ENCODE measurements around the gene AMIGO2. TPM values are rescaled to one million over a fixed set of nuclear protein-coding genes. Genes with fewer than 3 reads are reported as not detected.
"Not testable (repeated sequence)": the region's sequence is repeated elsewhere in the genome, so short reads cannot be mapped to it uniquely, and the experiment has no call there.

The AMIGO2 gene
- total RNA-seq, 4 donors from 2014 or later = 2.5 to 4.8 (median 3.0) TPM

DNA sequence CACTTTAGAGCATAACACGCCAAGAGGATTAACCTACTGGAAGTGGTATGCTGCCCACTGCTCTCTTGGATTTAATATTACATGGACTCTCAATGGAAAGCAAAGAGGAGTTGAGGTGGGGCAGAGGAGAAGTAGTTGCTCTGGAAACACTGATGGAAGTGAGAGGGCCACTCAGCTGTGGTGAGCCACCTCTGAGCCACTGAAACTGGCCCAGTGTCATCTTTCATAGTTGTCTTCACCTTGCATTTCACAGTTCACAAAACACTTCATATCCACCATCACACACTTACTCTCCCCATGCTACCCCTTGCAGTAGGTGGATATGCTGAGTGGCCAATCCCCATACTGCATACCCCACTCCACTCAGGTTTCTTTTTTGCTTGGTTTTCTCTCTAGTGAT lies 12.6 kb downstream of the AMIGO2 start:
- intact Hi-C loops (cut with DNase I) = no loop called here
- H3K36me3 ChIP-seq = no peaks in the 10 kb centered on the region
- H3K9me3 ChIP-seq = no peaks in the 10 kb centered on the region
- WGBS, 2 donors = 97 to 100% methylated on average over 1 of the region's 1 CpG
- DNase-seq = no peak
- no peak overlapping the region for H3K4me3 ChIP-seq (replicated peaks in 1 of 3)
- TF ChIP-seq CTCF (IDR thresholded peaks at IDR 0.05) (no peak), POLR2A (IDR thresholded peaks at IDR 0.05) (no peak)
- no peak overlapping the region for H3K27ac ChIP-seq
- peaks cover 0 to 5% of the 10 kb centered on the region in 2 donors for H3K4me1 ChIP-seq
- H3K27me3 ChIP-seq = no peaks in the 10 kb centered on the region

DNA sequence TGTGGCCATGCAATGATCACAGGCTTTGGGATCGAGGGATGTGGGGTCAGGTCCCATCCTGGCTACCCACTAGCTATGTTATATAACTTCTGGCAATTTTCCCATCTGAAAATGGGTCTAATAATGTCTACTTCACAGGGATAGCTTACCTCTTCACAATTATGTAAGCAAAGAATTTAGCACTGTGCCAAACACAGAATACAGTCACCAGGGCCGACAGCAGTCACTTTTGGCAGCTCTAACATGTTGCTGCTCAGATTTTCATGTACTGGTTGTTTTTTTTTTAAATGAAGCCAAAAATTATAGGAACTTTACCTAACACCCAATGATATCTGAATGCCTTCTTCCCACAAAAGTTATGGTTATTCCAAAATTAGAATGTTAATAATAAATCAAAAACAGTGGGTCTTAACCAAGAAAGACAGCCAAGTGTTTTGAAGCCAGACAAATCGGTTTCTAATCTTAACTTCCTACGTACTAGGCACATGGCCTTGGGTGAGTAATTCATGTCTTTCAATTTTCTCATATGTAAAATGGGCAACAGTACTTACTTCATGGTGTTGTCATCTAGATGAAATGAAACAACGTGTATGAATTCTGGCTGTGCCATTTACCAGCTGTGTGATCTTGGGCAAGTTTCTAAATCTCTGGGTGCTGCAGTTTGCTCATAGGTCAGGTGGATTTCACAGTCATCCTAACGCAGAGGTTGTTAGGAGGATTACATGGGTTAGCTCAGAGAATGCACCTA lies 13.3 kb downstream of the AMIGO2 start:
- intact Hi-C loops (cut with DNase I) = no loop called here
- no peaks in the 10 kb centered on the region for H3K36me3 ChIP-seq
- no peak for TF ChIP-seq POLR2A (IDR thresholded peaks at IDR 0.05)
- TF ChIP-seq CTCF (IDR thresholded peaks at IDR 0.05) = no peak
- H3K27me3 ChIP-seq = no peaks in the 10 kb centered on the region
- no peak overlapping the region for H3K27ac ChIP-seq
- H3K4me3 ChIP-seq (replicated peaks in 1 of 3) = no peak overlapping the region
- H3K9me3 ChIP-seq = no peaks in the 10 kb centered on the region
- DNase-seq = no peak
- 69 to 79% methylated on average over 6 of the region's 6 CpGs for whole genome bisulfite sequencing, 2 donors
- peaks cover 0 to 5% of the 10 kb centered on the region in 2 donors for H3K4me1 ChIP-seq

- Histone ChIP-seq H3K9me3 (no peaks in the 10 kb centered on the region), H3K4me3 (replicated peaks in 1 of 3) (no peak overlapping the region), H3K27ac (no peak overlapping the region), H3K4me1 (peaks cover 0 to 5% of the 10 kb centered on the region in 2 donors), H3K36me3 (no peaks in the 10 kb centered on the region), H3K27me3 (no peaks in the 10 kb centered on the region)
- 84 to 91% methylated on average over 1 of the region's 1 CpG for WGBS, 2 donors
- no peak for DNase-seq
- intact Hi-C loops (cut with DNase I) = no loop called here
- TF ChIP-seq POLR2A (IDR thresholded peaks at IDR 0.05) = no peak
- TF ChIP-seq CTCF (IDR thresholded peaks at IDR 0.05) = no peak
Observed at GRCh38 chr12:47065546-47065945, 14.2 kb downstream of the AMIGO2 start.

GRCh38 chr12:47058640-47059039 lies 21.1 kb downstream of the AMIGO2 start:
- H3K36me3 ChIP-seq; H3K9me3 ChIP-seq; H3K27ac ChIP-seq; H3K4me1 ChIP-seq; H3K4me3 ChIP-seq (replicated peaks in 1 of 3); DNase-seq; intact Hi-C loops (cut with DNase I); H3K27me3 ChIP-seq: not testable (repeated sequence)
- WGBS, 2 donors = 83% methylated on average over 2 of the region's 2 CpGs

GRCh38 chr12:47056944-47057343 lies 22.8 kb downstream of the AMIGO2 start:
- H3K27me3 ChIP-seq; H3K36me3 ChIP-seq; H3K4me3 ChIP-seq (replicated peaks in 1 of 3); H3K9me3 ChIP-seq; DNase-seq; H3K27ac ChIP-seq; intact Hi-C loops (cut with DNase I); H3K4me1 ChIP-seq: not testable (repeated sequence)
- WGBS, 2 donors = 85 to 88% methylated on average over 11 to 12 of the region's 12 CpGs

- H3K27me3 ChIP-seq; intact Hi-C loops (cut with DNase I); H3K4me1 ChIP-seq; H3K27ac ChIP-seq; H3K9me3 ChIP-seq; DNase-seq; H3K4me3 ChIP-seq (replicated peaks in 1 of 3); H3K36me3 ChIP-seq: not testable (repeated sequence)
- 79 to 81% methylated on average over 3 of the region's 3 CpGs for WGBS, 2 donors
Observed at GRCh38 chr12:47055856-47056255, 23.9 kb downstream of the AMIGO2 start.
